GM21447 (cell line): Measurements from ENCODE around the gene ZBTB4.

ENCODE experiments used
- ATAC-seq: cut with Tn5 transposase; IDR thresholded peaks from one replicate; pipeline ENCODE4 v1.9.1; 2021; ENCODE audit not compliant: unreplicated experiment

Gene ZBTB4

DNA sequence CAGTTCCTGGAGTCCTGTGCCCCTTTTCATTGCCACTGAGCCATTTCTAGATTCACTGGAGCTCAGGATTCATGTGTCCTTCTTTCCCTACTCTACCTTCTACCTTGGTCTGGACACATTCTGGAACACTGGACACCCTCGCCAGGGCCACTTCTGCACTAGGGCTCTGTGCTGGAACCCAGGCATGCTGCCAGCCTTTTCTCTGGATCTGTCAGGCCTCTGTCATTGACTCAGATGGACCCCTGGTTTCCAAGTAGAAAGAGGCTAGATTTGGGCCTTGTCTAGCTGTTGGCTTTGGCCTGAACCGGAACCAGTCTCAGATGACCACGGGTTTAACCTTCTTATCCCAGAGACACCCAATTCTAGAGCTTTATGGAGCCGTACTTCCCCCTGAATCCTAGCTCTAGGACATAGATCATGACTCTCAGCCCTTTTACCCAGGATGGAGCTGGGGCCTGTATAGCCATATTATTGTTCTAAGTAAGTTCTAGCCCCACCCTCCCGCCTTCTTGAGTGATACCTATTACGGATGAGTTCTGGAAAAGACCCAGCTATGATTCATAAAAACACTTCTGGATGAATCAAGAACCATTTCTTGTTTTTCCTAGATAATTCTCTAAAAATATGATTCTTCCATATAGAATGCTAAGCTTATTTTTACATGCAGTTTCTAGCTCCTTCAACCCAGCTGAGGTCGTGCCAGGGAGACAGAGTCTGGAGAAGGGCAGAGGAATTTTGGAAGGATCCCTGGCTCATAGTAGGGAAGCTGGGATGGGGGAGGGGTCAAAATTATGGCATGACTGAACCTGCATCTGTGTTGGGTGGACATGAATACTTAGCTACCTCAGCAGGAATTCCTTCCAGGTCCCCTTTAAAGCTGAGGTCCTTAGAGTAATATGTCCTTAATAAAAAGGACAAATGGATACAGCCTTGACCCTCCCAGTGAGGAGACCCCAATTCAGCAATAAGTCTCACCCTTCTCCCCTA is 35.6 kb downstream of the ZBTB4 start:
- ATAC-seq = no peak

DNA sequence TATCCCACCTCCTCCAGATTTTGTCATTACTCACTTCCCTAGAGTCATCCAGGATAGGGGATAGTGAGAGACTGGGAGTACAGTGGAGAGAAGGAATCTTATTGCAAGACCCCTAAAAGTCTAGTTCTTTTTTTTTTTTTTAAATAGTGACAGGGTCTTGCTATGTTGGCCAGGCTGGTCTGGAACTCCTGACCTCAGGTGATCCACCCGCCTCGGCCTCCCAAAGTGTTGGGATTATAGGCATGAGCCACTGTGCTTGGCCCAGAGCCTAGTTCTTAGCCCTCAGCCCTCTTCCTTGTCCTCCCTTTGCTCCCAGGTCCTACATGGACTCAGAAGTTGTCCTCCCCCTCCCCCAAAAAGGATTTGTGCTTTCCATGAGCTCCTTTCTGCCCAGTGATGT is 37.3 kb downstream of the ZBTB4 start:
- no peak for ATAC-seq

DNA sequence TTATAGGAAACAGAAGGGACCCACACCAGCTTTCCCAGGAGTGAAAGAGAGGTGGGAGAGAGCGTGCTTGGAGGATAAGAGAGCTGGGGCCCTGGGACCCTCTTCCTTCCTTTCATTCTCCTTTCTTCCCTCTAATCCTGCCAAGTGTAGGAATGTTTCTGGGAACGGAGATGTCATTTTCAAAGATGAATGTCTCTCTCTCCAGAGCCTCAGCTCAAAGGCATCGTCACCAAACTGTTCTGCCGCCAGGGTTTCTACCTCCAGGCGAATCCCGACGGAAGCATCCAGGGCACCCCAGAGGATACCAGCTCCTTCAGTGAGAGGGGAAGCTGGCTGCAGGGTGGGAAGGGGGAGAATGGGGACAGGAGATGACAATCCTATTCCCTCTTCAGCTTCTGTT is 38.2 kb downstream of the ZBTB4 start:
- no peak for ATAC-seq

DNA sequence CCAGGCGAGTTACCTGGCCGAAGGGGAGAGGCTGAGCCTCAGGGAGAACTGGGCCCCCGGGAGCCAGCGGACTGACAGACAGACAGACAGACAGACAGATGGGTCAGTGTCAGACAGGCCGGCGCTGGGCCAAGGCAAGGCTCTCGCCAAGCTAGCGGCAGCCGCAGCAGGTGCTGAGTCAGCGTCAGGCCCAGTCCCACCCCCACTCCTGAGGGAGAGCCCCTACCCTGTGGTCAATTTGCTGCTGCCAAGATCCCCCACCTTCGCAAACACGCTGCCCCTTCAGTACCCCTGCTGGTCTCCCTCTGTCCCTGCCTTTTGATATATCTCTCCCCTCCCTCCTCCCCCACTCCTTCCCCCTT is 38.6 kb downstream of the ZBTB4 start:
- no peak for ATAC-seq

DNA sequence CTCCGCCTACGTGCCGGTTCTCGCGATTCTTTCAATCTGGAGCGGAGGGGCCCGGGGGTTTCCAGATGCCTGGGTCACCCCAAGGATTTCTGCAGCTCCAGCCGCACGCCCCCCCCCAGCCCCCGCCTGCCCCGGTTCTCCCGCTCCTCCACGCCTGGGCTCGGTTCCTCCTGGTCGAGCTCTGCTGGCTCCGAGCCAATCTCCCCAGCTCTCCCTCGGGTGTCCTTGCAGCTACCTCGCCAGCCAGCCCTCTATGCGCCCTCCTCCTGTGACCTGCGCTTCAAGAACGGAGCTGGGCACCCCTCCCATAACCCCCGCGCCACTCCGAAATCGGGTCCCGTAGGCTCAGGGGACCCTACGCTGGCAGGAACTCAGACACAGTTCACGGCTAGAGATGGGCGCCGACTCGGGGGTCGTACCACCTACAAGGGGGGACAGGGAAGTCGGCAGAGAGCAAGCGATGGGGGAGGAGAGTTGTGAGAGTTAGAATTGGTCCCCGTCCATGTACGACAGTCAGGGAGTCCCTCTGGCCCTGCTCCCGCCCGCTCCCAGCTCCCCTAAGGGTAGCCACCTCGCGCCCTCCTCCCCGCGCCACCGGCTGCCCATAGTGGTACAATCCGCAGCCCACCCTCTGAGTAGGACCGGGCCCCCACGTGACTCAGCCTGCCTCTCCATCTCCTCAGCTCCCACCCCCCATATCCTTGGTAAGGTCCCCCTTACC is 39.2 kb downstream of the ZBTB4 start:
- no peak for ATAC-seq

DNA sequence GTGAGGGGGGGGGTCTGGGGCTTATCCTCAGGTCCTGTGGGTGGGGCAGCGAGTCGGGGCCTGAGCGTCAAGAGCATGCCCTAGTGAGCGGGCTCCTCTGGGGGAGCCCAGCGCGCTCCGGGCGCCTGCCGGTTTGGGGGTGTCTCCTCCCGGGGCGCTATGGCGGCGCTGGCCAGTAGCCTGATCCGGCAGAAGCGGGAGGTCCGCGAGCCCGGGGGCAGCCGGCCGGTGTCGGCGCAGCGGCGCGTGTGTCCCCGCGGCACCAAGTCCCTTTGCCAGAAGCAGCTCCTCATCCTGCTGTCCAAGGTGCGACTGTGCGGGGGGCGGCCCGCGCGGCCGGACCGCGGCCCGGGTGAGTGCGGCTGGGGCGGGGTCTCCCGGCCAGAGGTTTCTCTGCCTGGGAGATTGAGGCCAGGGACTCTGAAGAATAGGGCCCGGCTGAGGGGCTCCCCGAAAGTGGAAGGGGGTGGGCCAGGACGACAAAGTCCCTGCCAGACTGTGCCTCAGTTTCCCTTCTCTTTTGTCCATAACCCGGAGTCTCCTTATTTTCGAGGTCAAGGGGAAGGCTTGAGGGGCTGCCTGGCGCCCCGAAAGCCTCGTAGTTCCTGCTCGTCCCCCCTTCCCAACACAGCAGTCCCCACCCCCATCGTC is 39.8 kb downstream of the ZBTB4 start, which contains the start of gene FGF11:
Gene FGF11 (plus strand): TSS at position 51 of the 651 bp plus-strand sequence. CDS start 109 bp downstream, at position 160.
- ATAC-seq = no peak

DNA sequence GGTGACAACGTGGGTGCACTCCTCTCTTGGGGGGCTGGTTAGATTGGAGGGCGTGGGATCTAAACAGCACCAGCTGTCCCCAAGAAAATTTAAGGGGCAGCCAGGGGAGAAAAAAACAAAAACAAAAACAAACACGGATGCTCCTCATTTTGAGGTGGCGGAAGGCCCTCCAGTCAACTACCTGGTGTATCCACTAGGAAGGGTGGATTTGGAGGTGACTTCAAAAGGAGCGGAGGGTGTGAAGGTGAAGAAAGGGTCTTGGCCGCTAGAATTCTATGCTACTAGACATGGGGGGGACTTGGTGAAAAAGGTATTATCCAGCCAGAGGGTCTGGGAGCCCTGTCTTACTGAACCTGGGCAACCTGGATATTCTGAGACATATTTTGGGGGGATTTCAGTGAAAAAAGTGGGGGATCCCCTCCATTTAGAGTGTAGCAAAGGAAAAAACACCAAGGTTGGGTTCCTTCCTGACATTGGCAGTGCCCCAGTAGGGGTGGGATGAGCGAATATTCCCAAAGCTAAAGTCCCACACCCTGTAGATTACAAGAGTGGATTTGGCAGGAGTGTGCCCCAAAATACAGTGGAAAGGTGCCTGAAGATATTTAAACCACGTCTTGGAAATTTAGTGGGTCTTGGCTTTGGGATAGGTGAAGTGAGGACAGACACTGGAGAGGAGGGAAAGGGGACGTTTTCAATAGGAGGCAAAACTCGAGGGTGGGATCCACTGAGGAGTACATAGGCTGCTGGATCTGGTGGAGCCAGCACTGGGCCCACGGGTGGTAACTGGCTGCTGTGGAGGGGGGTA is 40.6 kb downstream of the ZBTB4 start:
- no peak for ATAC-seq

DNA sequence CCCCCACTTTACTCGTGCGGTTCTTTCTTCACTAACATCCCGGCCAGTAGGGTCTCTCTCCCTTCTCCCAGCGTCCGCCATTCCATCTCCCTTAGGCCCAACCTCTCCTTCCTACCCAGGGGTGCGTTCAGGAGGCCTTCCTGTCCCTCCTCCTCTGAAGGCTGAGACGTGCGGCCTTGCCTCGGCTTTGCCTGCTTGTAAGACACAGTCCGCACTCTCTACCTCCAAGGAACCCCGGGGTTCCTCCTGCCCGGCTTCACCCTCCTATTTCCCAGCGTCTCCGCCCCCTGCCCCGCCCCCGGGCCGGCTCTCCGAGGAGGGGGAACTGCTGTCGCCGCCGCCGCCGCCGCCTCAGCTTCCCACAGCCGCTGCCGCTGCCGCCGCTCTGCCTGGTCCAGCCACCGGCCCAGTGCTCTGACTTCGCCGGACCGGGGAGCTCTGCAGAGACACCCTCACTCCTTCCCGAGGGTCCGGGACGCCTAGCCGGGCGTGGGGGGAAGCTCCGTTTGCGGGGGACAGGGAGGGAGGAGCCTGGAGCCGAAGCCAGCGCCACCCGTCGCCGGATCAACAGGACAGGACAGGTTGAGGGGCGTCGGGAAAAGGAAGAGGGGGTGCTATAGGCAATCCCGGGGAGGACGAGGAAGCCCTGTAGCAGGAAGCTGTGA is 41.3 kb downstream of the ZBTB4 start:
- no peak for ATAC-seq

DNA sequence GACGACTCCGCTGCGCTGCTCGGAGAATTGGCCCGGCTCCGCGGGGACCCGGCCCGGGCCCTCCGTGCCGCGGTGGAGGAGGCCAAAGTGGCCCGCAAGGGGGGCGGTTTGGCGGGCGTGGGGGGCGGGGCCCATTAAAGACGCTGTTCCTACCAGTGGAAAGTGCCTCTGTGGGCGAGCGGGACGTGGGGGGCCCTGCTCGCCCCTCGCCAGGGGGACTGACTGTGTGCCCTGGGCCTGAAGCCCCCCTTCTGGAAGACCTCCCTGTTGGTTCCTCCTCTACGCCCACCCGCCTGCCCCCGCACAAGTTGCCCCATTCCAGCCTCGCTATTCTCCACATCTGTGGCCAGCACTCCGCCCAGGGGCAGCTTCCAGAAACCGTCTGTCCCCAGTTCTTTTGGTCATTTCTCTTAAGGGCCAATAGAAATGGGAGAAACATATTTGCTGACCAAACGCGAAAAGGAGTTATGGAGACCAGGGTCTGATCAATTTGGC is 42.0 kb downstream of the ZBTB4 start:
- ATAC-seq = no peak

DNA sequence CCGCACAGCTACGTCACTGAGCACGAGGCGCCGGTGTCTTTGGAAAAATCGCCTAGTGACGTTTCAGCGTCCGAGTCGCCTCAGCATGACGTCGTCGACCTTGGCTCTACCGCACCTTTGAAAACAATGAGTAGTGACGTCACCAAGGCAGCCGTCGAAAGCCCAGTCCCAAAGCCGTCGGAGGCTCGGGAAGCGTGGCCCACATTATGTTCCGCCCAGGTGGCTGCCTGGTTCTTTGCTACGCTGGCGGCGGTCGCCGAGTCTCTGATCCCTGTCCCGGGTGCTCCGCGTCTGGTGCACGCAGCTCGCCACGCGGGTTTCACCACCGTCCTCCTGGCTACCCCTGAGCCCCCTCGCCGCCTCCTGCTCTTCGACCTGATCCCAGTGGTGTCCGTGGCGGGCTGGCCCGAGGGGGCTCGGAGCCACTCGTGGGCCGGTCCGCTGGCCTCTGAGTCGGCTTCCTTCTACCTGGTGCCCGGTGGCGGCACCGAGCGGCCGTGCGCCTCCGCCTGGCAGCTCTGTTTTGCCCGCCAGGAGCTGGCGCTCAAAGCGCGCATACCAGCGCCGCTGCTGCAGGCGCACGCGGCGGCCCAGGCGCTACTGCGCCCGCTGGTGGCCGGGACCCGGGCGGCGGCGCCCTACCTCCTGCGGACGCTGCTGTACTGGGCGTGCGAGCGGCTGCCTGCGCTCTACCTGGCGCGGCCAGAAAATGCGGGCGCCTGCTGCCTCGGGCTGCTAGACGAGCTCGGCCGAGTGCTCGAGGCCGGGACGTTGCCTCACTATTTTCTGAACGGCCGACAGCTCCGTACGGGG is 42.7 kb downstream of the ZBTB4 start:
- ATAC-seq = no peak

DNA sequence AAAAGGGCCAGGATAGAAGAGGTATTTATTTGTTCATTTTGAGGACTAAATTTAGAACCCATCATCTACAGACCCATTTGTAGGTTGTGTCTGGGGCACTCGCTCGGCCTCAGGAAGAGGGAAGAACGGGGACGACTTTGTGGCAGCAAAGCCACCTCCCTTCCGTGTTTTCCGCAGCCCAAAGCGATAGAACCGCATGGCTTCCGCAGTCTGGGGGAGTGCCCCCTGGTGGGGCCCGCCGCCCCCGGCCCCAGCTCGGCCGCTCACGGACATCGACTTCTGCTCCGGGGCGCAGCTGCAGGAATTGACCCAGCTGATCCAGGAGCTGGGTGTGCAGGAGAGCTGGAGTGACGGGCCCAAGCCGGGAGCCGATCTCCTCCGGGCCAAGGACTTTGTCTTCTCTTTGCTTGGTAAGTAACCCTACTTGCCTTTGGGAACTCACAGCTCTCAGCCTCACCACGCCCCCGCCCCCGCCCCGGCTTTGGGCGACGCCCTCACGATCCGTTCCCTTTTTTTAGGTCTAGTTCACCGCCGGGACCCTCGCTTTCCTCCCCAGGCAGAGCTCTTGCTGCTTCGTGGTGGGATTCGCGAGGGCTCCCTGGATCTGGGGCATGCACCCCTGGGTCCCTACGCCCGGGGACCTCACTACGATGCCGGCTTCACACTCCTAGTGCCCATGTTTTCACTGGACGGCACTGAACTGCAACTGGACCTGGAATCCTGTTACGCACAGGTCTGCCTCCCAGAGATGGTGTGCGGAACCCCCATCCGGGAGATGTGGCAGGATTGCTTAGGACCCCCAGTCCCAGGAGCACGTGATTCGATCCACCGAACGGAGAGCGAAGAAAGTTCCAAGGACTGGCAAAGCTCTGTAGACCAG is 43.5 kb downstream of the ZBTB4 start:
- ATAC-seq = peak; percentile 24

DNA sequence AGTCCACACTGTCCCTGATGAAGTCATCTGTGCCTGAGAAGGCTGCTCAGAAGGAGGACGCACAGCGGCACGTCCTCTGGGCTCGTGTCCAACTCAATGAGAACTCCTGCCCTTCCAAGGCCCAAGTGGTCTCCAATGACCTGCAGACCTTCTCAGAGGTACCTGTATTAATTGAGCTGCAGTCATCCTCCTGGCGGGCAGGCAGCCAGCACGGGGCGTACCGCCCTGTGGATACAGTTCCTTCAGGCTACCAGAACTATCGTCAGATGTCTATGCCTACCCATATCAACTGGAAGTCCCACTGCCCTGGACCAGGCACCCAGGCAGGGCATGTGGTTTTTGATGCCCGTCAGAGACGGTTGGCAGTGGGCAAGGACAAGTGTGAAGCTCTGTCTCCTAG is 47.1 kb downstream of the ZBTB4 start:
- ATAC-seq = no peak

DNA sequence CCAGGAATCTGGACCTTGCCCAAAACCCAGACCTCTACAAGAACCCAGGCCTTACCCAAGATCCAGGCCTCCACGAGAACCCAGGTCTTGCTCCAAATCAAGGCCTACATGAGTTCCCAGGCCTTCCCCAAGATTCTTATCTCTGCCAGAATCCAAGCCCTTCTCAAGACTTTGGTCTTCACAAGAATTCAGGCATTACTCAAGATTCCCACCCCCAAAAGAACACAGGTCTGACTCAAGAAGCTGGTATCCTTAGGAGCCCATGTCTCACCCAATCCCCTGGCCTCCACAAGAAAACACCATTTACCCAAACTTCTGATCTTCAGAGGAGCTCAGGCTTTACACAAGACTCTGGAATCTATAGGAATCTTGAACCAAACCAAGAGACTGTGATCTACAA is 48.2 kb downstream of the ZBTB4 start:
- no peak for ATAC-seq

DNA sequence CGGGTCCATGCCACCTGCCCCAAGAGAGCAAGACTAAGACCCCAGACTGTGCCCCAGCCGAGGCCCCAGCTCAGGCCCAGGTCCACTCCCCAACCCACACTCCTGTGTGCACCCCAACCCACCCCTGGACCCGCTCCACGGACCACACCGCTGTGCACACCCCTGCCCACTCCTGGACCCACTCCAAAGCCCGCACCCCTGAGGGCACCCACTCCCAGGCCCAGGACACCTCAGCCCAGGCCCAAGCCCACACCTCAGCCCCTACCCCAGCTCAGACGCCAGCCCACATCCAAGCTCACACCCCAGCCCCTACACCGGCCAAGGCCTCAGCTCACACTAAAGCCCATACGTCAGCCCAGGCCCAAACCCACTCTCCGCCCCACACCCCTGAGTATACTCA is 49.7 kb downstream of the ZBTB4 start:
- no peak for ATAC-seq

DNA sequence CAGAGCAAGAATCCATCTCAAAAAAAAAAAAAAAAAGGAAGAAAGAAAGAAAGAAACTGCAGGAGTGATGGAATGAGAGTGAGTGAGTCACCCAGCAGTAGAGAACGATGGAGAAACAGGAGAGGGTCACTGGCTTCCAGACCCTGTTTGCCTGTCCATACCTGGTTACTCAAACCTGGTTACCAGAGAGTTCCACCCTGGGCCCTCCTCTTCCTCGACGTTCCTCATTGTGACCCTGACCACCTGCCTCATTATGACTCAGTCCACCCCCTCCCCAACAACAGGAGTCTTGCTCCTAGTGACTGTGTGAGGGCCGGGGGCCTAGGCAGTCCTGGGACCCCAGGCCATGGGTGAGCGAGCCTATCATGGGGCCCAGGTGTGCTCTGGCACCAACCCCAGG is 50.9 kb downstream of the ZBTB4 start, which contains the start of gene SPEM3:
Gene SPEM3 (plus strand): TSS at position 301 of the 400 bp plus-strand sequence. CDS start 46 bp downstream, at position 347.
- no peak for ATAC-seq

DNA sequence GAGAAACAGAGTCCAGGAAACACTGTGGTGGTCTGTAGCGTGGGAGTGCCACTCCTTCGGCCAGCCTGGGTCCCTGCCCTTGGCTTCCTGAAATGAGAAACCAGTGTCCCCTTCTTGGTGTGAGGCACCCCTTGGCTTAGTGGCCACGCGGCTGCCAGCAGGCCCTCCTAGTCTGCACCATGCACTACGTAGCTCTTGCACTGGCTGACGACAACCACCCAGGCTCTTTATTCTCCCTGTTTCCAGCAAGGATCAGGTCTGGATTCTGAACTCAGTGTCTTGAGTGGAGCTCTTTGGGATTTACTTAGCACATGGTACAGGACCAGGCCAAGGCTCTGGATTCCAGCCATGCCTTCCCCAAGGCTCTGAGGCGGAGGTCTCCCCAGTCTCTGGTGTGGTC is 51.9 kb downstream of the ZBTB4 start:
- no peak for ATAC-seq

DNA sequence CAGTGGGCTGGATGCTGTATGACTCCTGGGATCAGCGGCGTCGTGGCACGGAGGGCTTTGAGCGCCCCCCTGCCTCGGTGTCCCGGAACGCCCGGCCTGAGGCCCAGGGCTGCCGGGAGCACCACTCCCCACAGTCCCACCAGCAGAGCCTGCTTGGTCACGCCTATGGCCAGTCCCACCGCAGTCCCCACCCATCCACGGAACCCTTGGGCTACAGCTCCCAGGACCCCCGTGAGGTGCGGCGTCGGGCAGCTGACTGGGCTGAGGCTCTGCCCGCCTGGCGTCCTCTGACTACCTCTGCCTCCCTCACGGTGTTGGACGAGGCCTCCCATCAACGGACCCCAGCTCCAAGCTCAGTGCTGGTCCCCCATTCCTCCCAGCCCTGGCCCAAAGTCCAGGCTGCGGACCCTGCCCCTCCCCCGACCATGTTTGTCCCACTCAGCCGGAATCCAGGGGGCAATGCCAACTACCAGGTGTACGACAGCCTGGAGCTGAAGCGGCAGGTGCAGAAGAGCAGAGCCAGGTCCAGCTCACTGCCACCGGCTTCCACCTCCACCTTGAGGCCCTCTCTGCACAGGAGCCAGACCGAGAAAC is 52.4 kb downstream of the ZBTB4 start:
- ATAC-seq = no peak
